ENCODE results near the gene PODXL.

GRCh38 chr7:131501422-131501821 lies 55.0 kb downstream of the PODXL start:
- TF ChIP-seq TAF1 (IDR thresholded peaks at IDR 0.05; ENCODE audit: borderline replicate concordance, insufficient read depth, low read length) (no peak), REST (IDR thresholded peaks at IDR 0.05; ENCODE audit: insufficient read depth in 1 of 2, low read depth in 2 of 2, low read length in 2 of 2) (no peak)
